ENCODE data around the gene SMTNL1.

Gene SMTNL1

GRCh38 chr11:57504511-57504910 is 32.9 kb upstream of the SMTNL1 start:
- DNase-seq, result no peak
- in situ Hi-C loops (cut with HindIII; ENCODE audit: low pct_ligation_motif_present, low pct_unique_long_range_greater_than_20kb, low sequenced_read_pairs), result no loop called here

DNA sequence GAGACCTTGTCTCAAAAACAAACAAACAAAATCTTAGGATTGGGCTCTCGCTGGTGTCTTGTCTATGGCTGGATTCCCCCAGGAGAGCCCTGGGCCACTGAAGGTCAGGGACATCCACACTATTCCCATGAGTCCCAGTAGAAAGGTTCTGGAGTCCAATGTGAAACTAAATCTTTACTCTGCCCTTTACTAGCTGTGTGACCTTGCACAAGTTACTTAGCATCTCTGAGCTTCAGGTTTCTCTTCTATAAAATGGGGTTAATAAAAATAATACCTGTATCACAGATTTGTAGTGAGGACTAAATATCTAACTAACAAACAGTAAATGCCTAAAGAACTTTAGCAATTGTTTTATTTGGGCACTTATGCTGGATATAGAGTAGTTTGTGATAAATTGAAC is 30.9 kb upstream of the SMTNL1 start:
- no peak for DNase-seq
- in situ Hi-C loops (cut with HindIII; ENCODE audit: low pct_ligation_motif_present, low pct_unique_long_range_greater_than_20kb, low sequenced_read_pairs), result no loop called here

GRCh38 chr11:57508341-57509170 is 28.8 kb upstream of the SMTNL1 start:
- DNase-seq, result no peak
- in situ Hi-C loops (cut with HindIII; ENCODE audit: low pct_ligation_motif_present, low pct_unique_long_range_greater_than_20kb, low sequenced_read_pairs), result no loop called here

DNA sequence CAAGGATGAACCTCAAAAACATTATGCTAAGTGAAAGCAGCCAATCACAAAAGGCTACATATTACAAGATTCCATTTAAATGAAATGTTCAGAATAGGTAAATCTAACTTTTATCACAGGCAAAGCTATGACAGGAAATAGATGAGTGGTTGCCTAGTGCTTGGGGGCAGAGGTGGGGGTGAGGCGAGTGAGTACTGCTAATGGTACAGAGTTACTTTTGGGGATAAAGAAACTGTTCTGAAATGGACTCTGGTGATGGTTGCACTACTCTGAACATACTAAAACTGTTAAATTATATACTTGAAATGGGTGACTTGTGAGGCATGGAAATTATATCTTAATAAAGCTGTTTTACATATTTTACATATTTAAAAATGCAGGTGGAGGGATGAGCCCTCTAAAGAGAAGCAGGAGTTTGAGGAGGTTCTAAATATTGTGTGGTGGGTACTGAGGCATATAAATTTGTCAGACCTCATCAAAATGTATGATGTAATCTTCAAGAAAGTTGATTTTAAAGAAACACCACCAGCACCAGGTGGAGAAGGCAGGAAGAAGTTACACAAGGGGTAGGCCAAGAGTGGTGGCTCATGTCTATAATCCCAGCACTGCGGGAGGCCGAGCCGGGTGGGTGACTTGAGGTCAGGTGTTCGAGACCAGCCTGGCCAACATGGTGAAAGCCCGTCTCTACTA is 25.5 kb upstream of the SMTNL1 start:
- in situ Hi-C loops (cut with HindIII; ENCODE audit: low pct_ligation_motif_present, low pct_unique_long_range_greater_than_20kb, low sequenced_read_pairs), result no loop called here
- DNase-seq, result no peak

- DNase-seq, result no peak
- in situ Hi-C loops (cut with HindIII; ENCODE audit: low pct_ligation_motif_present, low pct_unique_long_range_greater_than_20kb, low sequenced_read_pairs), result no loop called here
Observed at GRCh38 chr11:57512646-57513451, 24.5 kb upstream of the SMTNL1 start.

DNA sequence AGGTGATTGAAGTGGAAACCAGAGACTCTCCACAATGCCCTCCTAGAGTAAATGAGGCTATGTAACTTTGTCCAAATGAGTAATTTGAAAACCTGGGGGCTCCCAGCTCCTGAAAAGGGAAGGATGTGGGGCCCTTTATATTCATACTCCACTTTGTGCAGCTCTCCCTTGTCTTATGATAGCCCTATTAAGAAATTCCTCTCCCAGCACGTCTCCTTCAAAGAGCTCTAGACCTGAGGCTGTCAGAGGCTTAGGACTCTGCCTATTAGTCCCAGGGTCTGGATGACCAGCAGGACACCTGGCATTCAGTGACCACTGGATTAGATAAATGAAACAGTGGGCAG is 24.0 kb upstream of the SMTNL1 start:
- in situ Hi-C loops (cut with HindIII; ENCODE audit: low pct_ligation_motif_present, low pct_unique_long_range_greater_than_20kb, low sequenced_read_pairs), result no loop called here
- DNase-seq, result no peak

DNA sequence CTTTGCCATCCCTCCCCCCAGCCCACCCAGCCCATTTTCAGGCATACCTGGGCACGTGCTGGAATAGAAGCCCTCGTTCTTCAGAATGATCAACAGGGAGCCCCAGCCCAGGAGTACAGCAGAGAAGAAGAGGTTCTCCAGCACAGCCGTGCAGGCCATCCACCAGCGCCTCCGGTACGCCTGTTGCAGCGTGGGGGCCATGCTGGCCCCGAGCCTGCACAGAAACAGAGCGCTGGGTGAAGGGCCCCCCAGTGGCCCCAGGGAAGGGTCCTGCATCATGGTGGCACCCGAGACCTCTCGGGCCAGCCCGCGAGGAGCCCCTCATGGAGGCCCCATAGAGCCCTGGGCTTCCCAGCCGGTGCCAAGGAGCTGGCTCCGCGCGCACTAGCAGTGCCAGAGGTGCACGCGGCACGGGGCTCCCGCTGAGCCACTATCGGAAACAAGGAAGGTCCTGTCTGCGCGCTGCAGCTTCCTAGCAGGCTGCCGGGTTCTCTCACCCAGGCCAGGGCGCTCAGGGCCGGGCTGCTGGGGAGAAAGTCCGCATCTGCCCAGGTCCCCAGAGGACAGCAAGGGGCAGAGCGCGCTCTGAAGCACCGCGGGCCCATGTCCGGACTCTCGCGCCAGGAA is 23.4 kb upstream of the SMTNL1 start:
- in situ Hi-C loops (cut with HindIII; ENCODE audit: low pct_ligation_motif_present, low pct_unique_long_range_greater_than_20kb, low sequenced_read_pairs), result no loop called here
- DNase-seq, result no peak

DNA sequence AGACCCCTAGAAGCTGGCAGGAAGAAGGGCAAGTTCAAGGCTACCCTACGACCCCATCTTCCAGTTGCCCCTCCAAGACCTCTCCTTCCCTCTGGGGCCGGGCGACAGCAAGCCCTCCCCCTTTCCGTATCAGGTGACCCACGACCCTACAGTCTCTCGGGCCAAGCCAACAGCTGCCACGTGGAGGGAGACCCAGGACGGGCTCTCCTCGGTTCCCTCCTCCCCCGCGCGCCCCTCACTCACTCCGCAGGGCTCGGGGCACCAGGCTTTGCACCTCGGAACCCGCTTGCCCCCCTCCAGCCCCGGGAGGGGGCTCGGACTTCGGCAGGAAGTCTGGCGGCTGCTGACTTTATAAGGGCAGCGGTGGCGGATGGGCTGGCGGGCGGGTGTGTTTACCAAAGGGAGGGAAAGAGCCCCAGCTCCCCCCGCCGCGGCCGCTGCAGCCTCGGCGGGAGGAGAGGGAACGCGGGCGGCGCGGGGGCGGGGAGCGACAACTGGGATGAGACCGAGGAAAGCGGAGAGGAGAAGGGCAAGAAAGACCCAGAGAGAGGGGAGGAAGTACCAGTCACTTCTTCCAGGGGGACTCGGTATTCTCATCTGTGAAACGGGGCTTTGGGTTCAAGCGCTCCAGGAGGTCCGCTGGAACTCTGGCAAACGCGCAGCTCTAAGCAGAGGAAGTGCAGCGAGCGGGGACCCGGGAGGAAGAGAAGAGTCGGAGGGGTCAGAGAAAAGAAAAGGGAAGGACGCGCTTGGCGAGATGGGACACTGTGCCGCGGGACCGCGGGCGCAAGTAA is 22.7 kb upstream of the SMTNL1 start:
- no peak for DNase-seq
- in situ Hi-C loops (cut with HindIII; ENCODE audit: low pct_ligation_motif_present, low pct_unique_long_range_greater_than_20kb, low sequenced_read_pairs), result no loop called here

- DNase-seq, result no peak
Observed at GRCh38 chr11:57515332-57516060, 21.9 kb upstream of the SMTNL1 start, which contains the start of gene SLC43A1. Gene SLC43A1 (minus strand): TSS chr11:57515702. CDS start chr11:57514111, 1,591 bp downstream.

GRCh38 chr11:57516061-57516443 is 21.3 kb upstream of the SMTNL1 start:
- DNase-seq, result no peak
- in situ Hi-C loops (cut with HindIII; ENCODE audit: low pct_ligation_motif_present, low pct_unique_long_range_greater_than_20kb, low sequenced_read_pairs), result no loop called here

More at GRCh38 chr11:57515332-57516060, 21.9 kb upstream of the SMTNL1 start, which contains the start of gene SLC43A1:
- in situ Hi-C loops (cut with HindIII; ENCODE audit: low pct_ligation_motif_present, low pct_unique_long_range_greater_than_20kb, low sequenced_read_pairs), result no loop called here

- DNase-seq, result no peak
- in situ Hi-C loops (cut with HindIII; ENCODE audit: low pct_ligation_motif_present, low pct_unique_long_range_greater_than_20kb, low sequenced_read_pairs), result no loop called here
Observed at GRCh38 chr11:57521116-57521515, 16.3 kb upstream of the SMTNL1 start.

DNA sequence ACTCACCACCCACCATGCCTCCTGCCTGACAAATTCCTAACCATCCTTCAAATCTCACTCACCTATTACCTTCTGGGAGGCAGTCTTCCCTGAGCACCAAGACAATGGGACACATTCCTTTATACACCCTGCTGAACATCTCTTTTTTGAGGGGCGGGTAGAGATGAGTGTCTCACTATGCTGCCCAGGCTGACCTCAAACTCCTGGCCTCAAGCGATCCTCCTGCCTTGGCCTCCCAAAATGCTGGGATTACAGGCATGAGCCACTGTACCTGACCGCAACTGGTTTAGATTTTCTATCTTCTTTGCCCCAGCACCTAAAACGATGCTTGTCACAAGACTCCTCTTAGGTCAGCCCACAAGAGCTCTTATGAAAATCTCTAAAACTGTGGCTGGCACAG is 14.0 kb upstream of the SMTNL1 start:
- DNase-seq, result no peak
- in situ Hi-C loops (cut with HindIII; ENCODE audit: low pct_ligation_motif_present, low pct_unique_long_range_greater_than_20kb, low sequenced_read_pairs), result no loop called here

DNA sequence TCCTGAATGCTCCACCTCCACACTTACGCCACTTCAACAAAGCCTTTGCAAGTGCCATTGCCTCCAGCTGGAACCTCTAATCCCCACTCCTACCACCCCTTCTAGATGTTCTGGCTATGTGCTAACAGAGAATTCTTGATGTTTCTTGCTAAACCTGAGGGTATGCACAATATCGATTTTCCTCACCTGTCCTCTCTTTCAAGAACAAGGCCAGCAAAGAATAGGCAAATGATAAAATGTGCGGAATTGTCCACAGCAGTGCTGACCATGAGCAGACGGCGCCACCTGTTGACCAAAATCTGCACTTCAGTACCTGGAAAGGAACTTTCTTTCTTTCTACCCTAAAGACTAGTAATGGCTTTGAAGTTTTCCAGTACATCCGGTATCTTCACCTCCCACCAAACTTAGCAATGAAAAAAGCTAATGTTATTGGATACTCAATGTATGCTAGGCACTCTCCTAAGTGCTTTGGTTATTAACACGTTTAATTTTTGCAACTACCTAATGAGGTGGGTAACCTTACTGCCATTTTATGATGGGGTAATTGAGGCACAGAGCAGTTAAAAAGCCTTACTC is 10.3 kb upstream of the SMTNL1 start:
- DNase-seq, result peak; percentile 47
- in situ Hi-C loops (cut with HindIII; ENCODE audit: low pct_ligation_motif_present, low pct_unique_long_range_greater_than_20kb, low sequenced_read_pairs), result no loop called here

DNA sequence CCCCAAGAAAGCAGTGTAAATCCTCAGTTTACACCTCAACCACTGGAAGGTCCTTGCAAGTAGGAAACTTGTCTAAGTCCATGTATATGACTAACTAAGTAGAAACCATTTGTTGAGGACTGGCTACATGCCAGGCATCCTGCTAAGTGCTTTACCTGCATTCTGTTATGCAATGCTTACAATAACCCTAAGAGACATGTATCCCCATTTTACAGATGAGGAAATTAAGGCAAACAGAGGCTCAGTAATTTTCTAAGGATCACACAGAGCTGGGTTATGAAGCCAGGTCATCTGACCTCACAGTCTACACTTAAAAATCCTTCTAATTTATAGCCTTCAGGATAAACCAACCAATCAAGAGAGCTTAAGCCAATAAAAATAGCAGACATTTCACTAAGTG is 8.4 kb upstream of the SMTNL1 start:
- DNase-seq, result no peak
- in situ Hi-C loops (cut with HindIII; ENCODE audit: low pct_ligation_motif_present, low pct_unique_long_range_greater_than_20kb, low sequenced_read_pairs), result no loop called here

GRCh38 chr11:57530215-57530595 is 7.2 kb upstream of the SMTNL1 start:
- in situ Hi-C loops (cut with HindIII; ENCODE audit: low pct_ligation_motif_present, low pct_unique_long_range_greater_than_20kb, low sequenced_read_pairs), result no loop called here

DNA sequence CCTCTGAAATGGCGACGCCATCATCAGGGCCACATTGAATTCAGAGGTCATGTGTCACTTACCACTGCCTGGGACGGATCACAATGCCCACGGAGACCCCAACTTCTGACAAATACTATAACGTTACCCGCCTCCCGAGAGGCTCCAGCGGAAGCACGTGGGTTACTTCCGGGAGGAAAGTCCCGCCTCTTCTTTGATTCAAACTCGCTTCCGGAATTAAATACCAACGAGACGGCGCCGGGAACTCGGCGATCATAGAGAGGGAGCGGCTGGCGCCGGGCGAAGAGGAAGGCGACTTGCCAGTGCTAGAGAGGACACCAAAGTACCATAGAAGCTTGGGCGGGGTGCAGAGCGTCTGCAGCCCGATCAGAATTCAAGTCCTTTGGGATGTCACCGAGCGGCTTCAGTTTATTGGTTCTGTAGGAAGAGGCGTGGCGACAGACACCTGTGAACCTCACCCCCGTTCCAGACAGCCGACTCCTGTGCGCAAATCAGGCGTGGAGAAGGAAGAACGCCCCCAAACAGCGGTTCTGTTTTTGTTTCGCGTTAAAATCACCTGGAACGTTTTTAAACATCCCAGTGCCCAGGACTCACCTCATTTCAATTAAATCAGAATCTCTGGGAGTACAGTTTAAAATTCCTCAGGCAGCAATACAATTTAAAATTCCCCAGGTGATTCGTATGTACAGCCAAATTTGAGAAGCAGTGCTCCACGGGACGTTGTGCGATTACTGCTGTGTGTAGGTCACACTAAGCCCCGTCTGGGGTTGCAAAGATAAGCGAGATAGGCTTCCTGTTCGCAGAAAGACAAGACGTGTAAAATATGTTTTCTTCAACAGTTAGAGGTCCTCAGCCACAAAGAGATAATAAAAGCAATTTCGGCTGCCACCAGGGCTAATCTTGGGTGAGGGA is 6.5 kb upstream of the SMTNL1 start, which contains the start of gene TIMM10:
Gene TIMM10 (minus strand): TSS at position 159 of the 912 bp plus-strand sequence. CDS start 565 bp downstream, outside the sequence.
- peak; percentile 97 for DNase-seq
- in situ Hi-C loops (cut with HindIII; ENCODE audit: low pct_ligation_motif_present, low pct_unique_long_range_greater_than_20kb, low sequenced_read_pairs), result no loop called here

More at GRCh38 chr11:57530215-57530595, 7.2 kb upstream of the SMTNL1 start:
- no peak for DNase-seq

Measured in ACHN (cell line).